Vagina (tissue), 2 donors: ENCODE data around the gene LHFPL4.

Experiments
- CTCF ChIP-seq, 3 experiments: fragments of 450-650 bp in 2 of 3; fragments of 200-600 bp in 1 of 3; sonication (generic) in 1 of 3; IDR thresholded peaks; one replicate each; pipeline ENCODE4 v1.5.1; 2017 to 2019; ENCODE audit warnings: antibody characterized with exemption in 3 of 3, mild to moderate bottlenecking in 2 of 3, moderate library complexity in 2 of 3
- POLR2A ChIP-seq, 2 donors: fragments of 450-650 bp; IDR thresholded peaks; one replicate each; pipeline ENCODE4 v1.6.1; 2017; ENCODE audit warnings: antibody characterized with exemption in 2 of 2, mild to moderate bottlenecking in 2 of 2, moderate library complexity in 2 of 2

GRCh38 chr3:9583371-9583770, 29.7 kb upstream of the LHFPL4 start:
- no peak for TF ChIP-seq CTCF (IDR thresholded peaks at IDR 0.05)
- TF ChIP-seq POLR2A (IDR thresholded peaks at IDR 0.05), result no peak
